GM18498 (cell line): ENCODE data around the gene PIAS4.
A peak's percentile ranks its signal among the peaks of the same experiment; 100 is the strongest.

ENCODE experiments used
- ATAC-seq: cut with Tn5 transposase; IDR thresholded peaks from one replicate; pipeline ENCODE4 v1.9.1; 2021; ENCODE audit warnings: mild to moderate bottlenecking, moderate library complexity; ENCODE audit not compliant: unreplicated experiment

PIAS4 gene

DNA sequence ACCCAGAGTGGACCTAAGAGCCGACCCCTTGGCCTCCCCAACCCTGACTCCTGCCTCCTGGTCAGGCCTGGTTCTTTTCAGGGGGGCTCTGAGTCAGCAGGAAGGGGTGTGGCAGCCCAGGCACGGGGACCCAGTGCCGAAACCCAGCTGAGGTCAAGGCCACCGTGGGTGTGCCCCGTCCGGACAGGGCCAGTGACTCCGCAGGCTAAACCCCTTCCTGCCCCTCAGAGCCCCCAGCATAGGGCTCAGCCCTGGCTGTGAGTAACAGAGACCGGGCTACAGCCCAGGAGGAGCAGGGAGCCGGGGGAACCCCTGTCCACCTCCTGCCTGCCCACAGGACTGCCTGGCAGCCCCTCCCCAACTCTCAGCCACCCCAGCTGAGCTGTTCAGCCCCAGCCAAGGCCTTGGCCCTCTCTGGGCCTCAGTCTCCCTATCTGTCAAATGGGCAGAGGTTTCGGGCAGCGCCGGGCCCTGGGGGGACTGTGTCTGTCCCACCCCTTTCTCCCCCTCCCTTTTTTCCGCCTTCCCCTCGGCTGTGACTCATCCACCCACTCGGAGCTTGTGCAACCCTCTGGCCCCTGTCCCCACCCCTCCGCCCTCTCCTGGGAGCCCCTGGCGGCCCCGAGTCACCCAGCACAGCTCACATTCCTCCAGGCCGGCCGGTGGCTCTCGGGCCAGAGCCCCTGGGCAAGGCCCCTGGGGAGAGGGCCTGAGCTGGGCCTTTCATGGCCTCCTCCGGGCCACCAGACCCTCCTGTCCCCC is 50.6 kb downstream of the PIAS4 start:
- no peak for ATAC-seq

DNA sequence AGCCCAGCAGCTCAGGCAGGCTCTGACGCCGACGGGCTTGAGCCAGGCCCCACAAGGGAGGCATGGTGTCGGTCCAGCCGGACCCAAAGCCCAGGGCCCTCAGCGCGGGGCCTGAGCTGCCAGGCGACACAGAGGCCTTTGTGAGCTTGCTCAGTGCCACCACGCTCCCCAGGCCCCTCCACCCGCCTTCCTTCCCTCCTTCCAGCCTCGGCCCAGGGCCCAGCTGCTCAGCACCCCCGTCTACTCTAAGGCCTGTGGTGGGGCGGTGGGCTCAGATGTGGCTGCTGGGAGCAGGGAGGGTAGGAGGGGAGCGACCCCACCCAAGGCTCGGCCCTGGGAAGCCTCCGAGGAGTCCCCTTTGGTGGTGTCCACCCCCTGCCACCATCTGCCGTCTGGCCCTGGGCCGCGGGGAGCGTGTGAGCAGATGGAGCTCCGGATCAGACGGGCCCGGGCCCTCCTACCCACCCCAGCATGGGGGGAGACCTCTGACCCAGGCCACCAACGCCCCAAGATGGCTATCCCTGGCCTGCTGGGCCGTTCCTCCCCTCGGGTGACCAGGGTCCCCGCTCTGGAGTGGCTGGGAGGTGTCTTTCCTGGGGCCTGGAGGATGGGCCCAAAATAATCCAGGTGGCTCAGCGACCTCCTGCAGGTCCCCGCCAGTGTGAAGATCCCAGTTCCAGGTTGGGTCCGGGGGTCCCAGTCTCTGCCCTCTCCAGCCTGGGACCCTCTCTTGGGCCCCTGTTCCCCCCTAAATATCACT is 51.3 kb downstream of the PIAS4 start:
- ATAC-seq = no peak

DNA sequence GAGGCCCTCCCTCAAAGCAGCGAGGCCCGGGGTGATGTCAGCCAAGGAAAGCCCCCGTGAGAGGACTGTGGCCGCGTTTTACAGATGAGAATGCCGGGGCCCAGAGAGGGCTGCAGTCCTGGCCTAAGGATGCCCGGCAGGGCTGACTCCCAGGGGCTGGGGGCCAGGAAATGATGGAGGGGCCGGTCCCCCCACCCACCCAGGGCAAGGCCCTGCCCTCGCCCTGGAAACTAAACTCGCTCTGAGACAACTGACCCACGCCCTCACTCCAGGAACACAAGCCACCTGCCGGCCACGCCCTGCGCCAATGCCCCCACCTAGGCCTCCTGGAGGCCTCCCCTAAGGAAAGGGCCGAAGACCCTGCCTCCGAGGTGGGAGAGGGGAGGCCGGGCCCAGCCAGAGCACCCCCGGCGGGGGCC is 51.9 kb downstream of the PIAS4 start:
- no peak for ATAC-seq

DNA sequence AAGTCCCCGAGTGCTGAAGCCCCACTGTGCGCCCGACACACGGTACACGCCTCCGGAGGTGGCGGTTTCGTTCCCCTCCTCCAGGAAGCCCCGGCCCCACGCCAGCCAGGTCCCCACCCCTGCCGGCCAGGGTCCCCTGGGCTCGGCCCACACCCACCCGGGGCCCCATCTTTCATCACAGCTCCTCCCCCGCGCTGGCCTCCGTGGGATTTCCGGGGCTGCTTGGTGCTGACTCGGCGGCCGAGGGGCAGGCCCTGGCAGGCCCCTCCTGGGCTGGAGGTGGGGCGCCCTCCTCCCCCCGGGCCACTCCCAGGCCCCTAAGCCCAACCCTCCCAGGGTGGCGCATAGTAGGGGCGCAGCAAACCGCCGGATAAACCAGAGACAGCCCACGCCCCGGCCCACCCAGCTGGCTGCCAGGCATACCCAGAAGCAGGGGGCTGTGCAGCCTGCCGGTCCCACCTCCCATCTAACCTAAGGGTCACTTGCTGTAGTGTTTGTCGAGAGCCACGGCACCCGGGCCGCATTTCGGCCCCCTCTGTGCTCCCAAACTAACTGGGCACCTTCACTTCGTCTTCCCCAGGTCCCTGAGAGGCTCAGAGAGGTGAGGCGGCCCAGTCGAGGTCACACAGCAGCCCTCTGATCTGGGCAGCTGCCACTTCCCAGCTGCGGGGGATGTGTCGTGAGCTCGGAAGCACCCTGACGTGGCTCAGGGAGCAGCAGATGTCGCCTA is 52.5 kb downstream of the PIAS4 start:
- ATAC-seq = no peak

- ATAC-seq = no peak
Measured at GRCh38 chr19:4060621-4061177, 53.2 kb downstream of the PIAS4 start.

GRCh38 chr19:4061178-4061682 is 53.7 kb downstream of the PIAS4 start:
- no peak for ATAC-seq

DNA sequence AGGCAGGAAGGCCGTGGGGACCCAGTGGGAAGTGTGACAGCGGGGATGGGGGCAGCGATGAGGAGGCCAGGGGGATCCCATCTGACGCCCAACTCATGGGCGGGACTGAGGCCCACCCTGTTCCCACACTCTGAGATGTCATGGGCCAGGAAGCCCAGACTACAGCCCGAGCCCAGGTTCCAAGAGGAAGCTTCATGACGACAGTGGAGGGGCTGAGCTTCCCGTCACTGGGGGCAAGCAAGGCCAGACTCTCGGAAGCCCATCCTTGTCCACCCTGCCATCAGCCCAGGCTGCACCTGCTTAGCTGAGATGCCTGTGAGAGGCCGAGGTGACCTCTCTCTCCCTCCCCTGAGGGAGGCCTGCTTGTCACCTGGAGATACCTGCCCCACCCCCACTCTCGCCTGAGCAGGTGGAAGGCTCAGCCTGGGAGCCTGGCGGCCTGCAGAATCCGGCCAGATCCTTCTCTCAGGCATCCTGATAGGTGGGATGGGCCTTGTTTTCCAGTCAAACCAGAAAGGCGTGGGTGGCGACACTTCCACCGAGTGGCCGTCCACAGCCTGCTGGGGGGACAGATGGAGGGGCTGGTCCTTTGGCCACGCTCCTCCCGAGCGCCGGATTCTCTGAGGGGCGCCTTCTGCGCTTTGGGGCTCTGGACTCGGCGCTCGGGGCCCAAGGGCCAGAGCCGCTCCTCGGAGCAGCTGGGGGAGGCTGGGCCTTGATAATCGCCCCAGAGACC is 54.3 kb downstream of the PIAS4 start:
- ATAC-seq = no peak

DNA sequence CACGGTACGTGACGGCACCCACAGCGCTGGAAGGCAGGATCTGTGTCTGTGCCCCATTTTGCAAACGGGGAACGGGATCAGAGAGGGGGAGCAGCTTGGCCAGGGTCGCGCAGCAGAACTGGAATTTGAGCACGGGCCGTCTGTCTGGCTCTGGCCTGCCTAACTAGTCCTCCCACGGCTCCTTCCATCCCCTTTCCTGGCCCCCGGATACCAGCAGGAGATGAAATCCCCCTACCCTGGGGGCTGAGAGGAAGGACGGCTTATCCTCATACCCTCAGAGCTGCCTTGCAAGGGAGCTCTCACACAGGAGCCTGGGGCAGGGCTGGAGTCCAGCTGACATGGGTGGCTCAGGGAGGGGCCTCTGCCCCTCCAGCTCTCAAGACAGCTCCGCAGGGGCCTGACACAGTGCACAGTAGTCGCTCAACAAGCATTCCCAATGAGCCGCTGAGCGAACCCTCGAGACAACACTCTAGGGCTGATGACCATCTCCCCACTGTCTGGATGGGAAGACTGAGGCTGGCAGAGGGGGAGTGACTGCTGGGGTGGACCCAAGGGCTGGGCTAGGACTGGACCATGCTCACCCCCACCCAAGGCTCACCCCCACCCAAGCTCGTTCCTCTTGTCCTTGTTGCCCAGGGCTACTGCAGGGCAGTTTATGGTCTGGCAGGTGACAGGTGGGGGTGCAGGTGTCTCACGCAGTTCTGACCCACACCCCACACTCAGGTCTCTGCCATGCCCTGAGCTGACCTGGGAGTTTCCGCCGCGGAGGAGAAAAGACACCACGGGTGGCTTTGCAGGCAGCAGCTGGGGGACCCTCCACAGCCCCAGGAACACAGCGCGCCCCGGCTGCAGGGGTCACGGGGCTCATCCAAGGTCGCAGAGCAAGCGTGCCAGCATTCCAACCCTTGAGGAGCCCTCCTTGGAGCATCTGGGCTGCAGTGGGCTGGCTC is 55.2 kb downstream of the PIAS4 start:
- ATAC-seq = no peak

DNA sequence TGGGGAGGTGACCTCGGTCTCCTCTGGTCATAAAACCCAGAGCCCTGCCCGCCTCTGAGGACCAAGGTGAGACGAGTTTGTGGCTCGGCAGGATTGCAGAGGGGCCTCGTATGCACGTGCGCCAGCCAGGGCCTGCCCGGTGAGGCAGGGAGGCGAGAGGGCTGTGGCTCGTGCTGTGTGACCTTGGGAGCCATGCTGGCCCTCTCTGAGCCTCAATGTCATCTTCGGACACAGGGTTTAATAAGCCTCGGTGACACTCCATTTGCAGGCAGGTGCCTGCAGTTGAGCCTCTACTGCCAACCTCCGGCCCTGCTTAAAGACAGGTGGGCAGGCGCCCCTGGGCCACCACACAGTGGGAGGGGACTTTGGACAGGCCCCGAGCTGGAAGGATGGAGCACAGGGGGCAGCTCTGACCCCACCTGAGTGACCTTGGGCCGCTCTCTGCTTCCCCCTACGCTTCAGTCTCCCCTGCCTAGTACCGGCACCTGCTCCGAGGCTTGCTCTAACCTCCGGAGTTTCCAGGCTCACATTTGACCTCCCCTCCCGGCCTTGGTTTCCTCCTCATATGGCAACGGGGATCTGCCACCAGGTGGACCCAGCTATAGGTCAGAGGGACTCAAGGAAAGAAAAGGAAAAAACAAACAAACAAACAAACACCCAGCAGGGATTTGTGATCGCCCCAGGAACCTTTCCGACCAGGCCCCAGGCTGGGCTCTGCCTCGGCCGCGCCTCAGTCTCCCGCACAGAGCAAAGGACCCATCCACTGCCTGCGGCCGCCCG is 56.0 kb downstream of the PIAS4 start:
- no peak for ATAC-seq

- no peak for ATAC-seq
Measured at GRCh38 chr19:4064149-4064495, 56.6 kb downstream of the PIAS4 start.

- ATAC-seq = no peak
Measured at GRCh38 chr19:4064496-4065260, 57.1 kb downstream of the PIAS4 start.

- ATAC-seq = peak; percentile 80
Measured at GRCh38 chr19:4065430-4066175, 58.1 kb downstream of the PIAS4 start.

- ATAC-seq = no peak
Measured at GRCh38 chr19:4066176-4066606, 58.7 kb downstream of the PIAS4 start.

GRCh38 chr19:4066682-4067395 is 59.3 kb downstream of the PIAS4 start, which contains the start of gene ZBTB7A:
Gene ZBTB7A (minus strand): TSS chr19:4066899. CDS start chr19:4055232, 11,667 bp downstream.
- ATAC-seq = no peak

- ATAC-seq = no peak
Measured at GRCh38 chr19:4067396-4068046, 60.0 kb downstream of the PIAS4 start.
